K562 (cell line): ENCODE results near the gene DGKB. TPM values are rescaled to one million over a fixed set of nuclear protein-coding genes. Genes with fewer than 3 reads are reported as not detected.

ENCODE experiments used
- ATAC-seq: fragments of 200-7000 bp; cut with Tn5 transposase; 3 replicates; pipeline ENCODE4 v1.9.1; 2020; ENCODE audit warnings: moderate library complexity
- BruUV-seq: library from RNA; stranded (reverse); fragments of 400-500 nt; replicated peaks from 2 replicates; lab custom pipeline; 2021; lab: Mats Ljungman, UMichigan
- CTCF ChIA-PET: fragments of 300-600 bp; formaldehyde crosslinking; extraction: SDS; loops from one replicate; lab custom pipeline; 2021; ENCODE audit warnings: low intra/inter-chr PET ratio; lab: Yijun Ruan, JAX
- POLR2A ChIA-PET: fragments of 300-600, 350-650 bp; sonication (Branson Sonifier 250); formaldehyde crosslinking; extraction: SDS; loops from one replicate; lab custom pipeline; 2021; ENCODE audit warnings: antibody characterized with exemption, inconsistent platforms; lab: Yijun Ruan, JAX
- DNase-seq, 4 experiments: peaks; one replicate each; pipeline versions ENCODE4 v3.0.0 to v3.0.0-alpha.2; 2011 to 2018; ENCODE audit warnings: low spot score in 3 of 4, mixed read lengths in 3 of 4; ENCODE audit errors: extremely low read depth in 1 of 4
- FAIRE-seq: peaks from 2 replicates; lab custom pipeline; 2011; peaks lifted over from hg19 to GRCh38; lab: Jason Lieb, UNC
- H2AFZ ChIP-seq: 2 replicates; pipeline ENCODE4 v1.6.0; 2011; ENCODE audit warnings: low read depth, low read length, control low read depth, inconsistent platforms
- H3K27ac ChIP-seq: fragments of 200-600 bp; 3 replicates; pipeline ENCODE4 v1.8.0; 2011; ENCODE audit warnings: low read depth, mild to moderate bottlenecking, control low read depth, inconsistent platforms, low read length, moderate library complexity, mixed read lengths; ENCODE audit errors: extremely low read depth
- H3K27me3 ChIP-seq, 2 experiments: fragments of 300-600 bp in 1 of 2; 2 replicates in 1 of 2; 3 replicates in 1 of 2; pipeline versions ENCODE4 v1.6.0 to v1.8.0; 2011; ENCODE audit warnings: inconsistent platforms in 2 of 2, low read length in 2 of 2, mild to moderate bottlenecking in 1 of 2, mixed read lengths in 1 of 2, moderate library complexity in 1 of 2; ENCODE audit not compliant: control insufficient read depth in 2 of 2, insufficient read depth in 2 of 2
- H3K36me3 ChIP-seq: fragments of 300-600 bp; 3 replicates; pipeline ENCODE4 v1.8.0; 2011; ENCODE audit warnings: mild to moderate bottlenecking, low read length, inconsistent platforms; ENCODE audit not compliant: control insufficient read depth, insufficient read depth
- H3K4me1 ChIP-seq, 2 experiments: fragments of 200-600 bp in 1 of 2; replicated peaks in 1 of 2; 2 replicates in 1 of 2; 3 replicates in 1 of 2; pipeline versions ENCODE4 v1.5.1 to v1.8.0; 2011; ENCODE audit warnings: inconsistent platforms in 2 of 2, low read length in 2 of 2, mild to moderate bottlenecking in 1 of 2, mixed read lengths in 1 of 2, moderate library complexity in 1 of 2; ENCODE audit not compliant: control insufficient read depth in 2 of 2, insufficient read depth in 2 of 2
- H3K4me2 ChIP-seq: 2 replicates; pipeline ENCODE4 v1.6.1; 2011; ENCODE audit warnings: low read length, control low read depth, inconsistent platforms, mixed read lengths; ENCODE audit not compliant: insufficient read depth
- H3K4me3 ChIP-seq: fragments of 200-600 bp; sonication (generic), shearing (Covaris generic); 2 replicates; pipeline ENCODE4 v1.5.1; 2016; ENCODE audit warnings: control low read depth, inconsistent platforms
- H3K79me2 ChIP-seq: fragments of 200-600 bp; 3 replicates; pipeline ENCODE4 v1.8.0; 2011; ENCODE audit warnings: low read length, inconsistent platforms; ENCODE audit not compliant: control insufficient read depth, insufficient read depth
- H3K9ac ChIP-seq, 2 experiments: 2 replicates each; pipeline versions ENCODE4 v1.6.0 to v1.6.1; 2011; ENCODE audit warnings: low read depth in 2 of 2, low read length in 2 of 2, control low read depth in 1 of 2, inconsistent platforms in 1 of 2, mild to moderate bottlenecking in 1 of 2, mixed read lengths in 1 of 2; ENCODE audit not compliant: insufficient read depth in 1 of 2
- H3K9me1 ChIP-seq: one replicate; pipeline ENCODE4 v1.6.0; 2011; ENCODE audit warnings: inconsistent platforms, mild to moderate bottlenecking, low read length, moderate library complexity; ENCODE audit not compliant: control insufficient read depth, insufficient read depth
- H3K9me3 ChIP-seq: replicated peaks from 2 replicates; pipeline ENCODE4 v1.5.1; 2011; ENCODE audit warnings: low read depth, low read length, inconsistent platforms; ENCODE audit not compliant: control insufficient read depth, insufficient read depth
- H4K20me1 ChIP-seq: replicated peaks from 2 replicates; pipeline ENCODE4 v1.6.1; 2011; ENCODE audit warnings: low read length, inconsistent platforms, mixed read lengths; ENCODE audit not compliant: control insufficient read depth, insufficient read depth
- CREB1 ChIP-seq, 2 experiments: sonication (generic) in 1 of 2; formaldehyde crosslinking in 1 of 2; IDR thresholded peaks; 2 replicates each; pipeline versions ENCODE4 v1.6.1 to v1.8.0; 2012 to 2022; ENCODE audit warnings: inconsistent platforms in 1 of 2, mild to moderate bottlenecking in 1 of 2, missing genetic modification reagents in 1 of 2, moderate library complexity in 1 of 2
- HMG20A ChIP-seq: fragments of 450-650 bp; formaldehyde crosslinking; conservative IDR thresholded peaks from 2 replicates; pipeline ENCODE4 v1.4.0; 2020; ENCODE audit warnings: mild to moderate bottlenecking, mixed read lengths
- HNRNPK ChIP-seq: fragments of 200-400 bp; formaldehyde crosslinking; IDR thresholded peaks from one replicate; pipeline ENCODE4 v1.6.1; 2018; ENCODE audit warnings: mild to moderate bottlenecking, low read depth, low read length; ENCODE audit not compliant: poor library complexity, severe bottlenecking
- MYC ChIP-seq, 2 experiments: fragments of 250-450 bp in 1 of 2; sonication (Bioruptor Pico) in 1 of 2; IDR thresholded peaks; 2 replicates each; pipeline versions ENCODE4 v1.5.1 to v1.6.1; 2012 to 2021; ENCODE audit warnings: low read depth in 2 of 2, borderline replicate concordance in 1 of 2, improper control_type of control experiment in 1 of 2, low read length in 1 of 2, mild to moderate bottlenecking in 1 of 2, moderate library complexity in 1 of 2
- NFYB ChIP-seq: IDR thresholded peaks from 2 replicates; pipeline ENCODE4 v1.6.1; 2011; ENCODE audit warnings: mild to moderate bottlenecking, moderate library complexity; ENCODE audit not compliant: insufficient read length; ENCODE audit errors: extremely low read depth
- SREBF1 ChIP-seq: fragments of 150-350 bp; IDR thresholded peaks from 2 replicates; pipeline ENCODE4 v1.6.1; 2014; ENCODE audit warnings: antibody characterized with exemption, low read depth, low read length, borderline replicate concordance
- SRSF9 ChIP-seq: fragments of 200-400 bp; formaldehyde crosslinking; IDR thresholded peaks from 2 replicates; pipeline ENCODE4 v1.6.1; 2017; ENCODE audit warnings: low read depth, low read length, borderline replicate concordance
- TEAD2 ChIP-seq: fragments of 450-650 bp; IDR thresholded peaks from 2 replicates; pipeline ENCODE4 v1.6.1; 2016; ENCODE audit warnings: missing genetic modification characterization, control low read depth, missing compliant biosample characterization
- ZBTB2 ChIP-seq: fragments of 450-650 bp; IDR thresholded peaks from 2 replicates; pipeline ENCODE4 v1.6.1; 2016; ENCODE audit warnings: antibody characterized with exemption
- ZNF561 ChIP-seq: fragments of 450-650 bp; formaldehyde crosslinking; conservative IDR thresholded peaks from 2 replicates; pipeline ENCODE4 v1.4.0; 2020; ENCODE audit warnings: mild to moderate bottlenecking, moderate library complexity
- in situ Hi-C: fragments of 300-500 bp; cut with MboI; formaldehyde crosslinking; loops from 4 replicates; pipeline ENCODE4 v1.15.0; 2018; ENCODE audit warnings: inconsistent platforms, mixed read lengths
- intact Hi-C: fragments of 100-400 bp; cut with micrococcal nuclease; formaldehyde crosslinking; loops from 2 replicates; pipeline ENCODE4 v1.14.2; 2022
- polyA plus RNA-seq, 8 experiments: library from polyadenylated mRNA; depleted of rRNA in 4 of 8; stranded (reverse) in 5 of 8; unstranded in 3 of 8; fragments of >200 nt; fragmentation: Nextera tagmentation in 2 of 8; fragmentation: Illumina TruSeq in 1 of 8; extraction: Ambion mirVana in 2 of 8; extraction: Trizol in 1 of 8; gene quantifications; 2 replicates each; pipeline versions ENCODE4 v1.2.1 to v1.2.3, GENCODE V29; 2011 to 2014; ENCODE audit warnings: inconsistent platforms in 1 of 8, missing spikeins in 1 of 8
- total RNA-seq, 7 experiments: library from RNA; depleted of rRNA in 6 of 7; stranded (reverse); fragments of >200 nt in 6 of 7; fragmentation: Illumina TruSeq in 2 of 7; extraction: Trizol in 2 of 7; gene quantifications; 2 replicates each; pipeline versions ENCODE4 v1.2.1 to v1.2.3, GENCODE V29; 2011 to 2021; ENCODE audit warnings: low replicate concordance in 1 of 7
- TF ChIP-seq, protein P1 (sequence below): fragments of 200-400 bp; formaldehyde crosslinking; IDR thresholded peaks from 2 replicates; pipeline ENCODE4 v1.6.1; 2017; ENCODE audit warnings: mild to moderate bottlenecking, low read depth, low read length, moderate library complexity
- TF ChIP-seq, protein P2 (sequence below): fragments of 250-450 bp; sonication (Bioruptor Pico); IDR thresholded peaks from 2 replicates; pipeline ENCODE4 v1.8.0; 2022; ENCODE audit warnings: inconsistent platforms, mild to moderate bottlenecking, moderate library complexity, borderline replicate concordance
- TF ChIP-seq, protein P3 (sequence below): fragments of 250-450 bp; sonication (Bioruptor Pico); IDR thresholded peaks from 2 replicates; pipeline ENCODE4 v1.5.0; 2021; ENCODE audit warnings: mild to moderate bottlenecking, borderline replicate concordance

The DGKB gene
- total and polyA plus RNA-seq, 9 of the 15 experiments (the other 6 are each of a cell fraction or from before 2014, with no cell fraction given), result 0.01 TPM; not detected in 8

DNA sequence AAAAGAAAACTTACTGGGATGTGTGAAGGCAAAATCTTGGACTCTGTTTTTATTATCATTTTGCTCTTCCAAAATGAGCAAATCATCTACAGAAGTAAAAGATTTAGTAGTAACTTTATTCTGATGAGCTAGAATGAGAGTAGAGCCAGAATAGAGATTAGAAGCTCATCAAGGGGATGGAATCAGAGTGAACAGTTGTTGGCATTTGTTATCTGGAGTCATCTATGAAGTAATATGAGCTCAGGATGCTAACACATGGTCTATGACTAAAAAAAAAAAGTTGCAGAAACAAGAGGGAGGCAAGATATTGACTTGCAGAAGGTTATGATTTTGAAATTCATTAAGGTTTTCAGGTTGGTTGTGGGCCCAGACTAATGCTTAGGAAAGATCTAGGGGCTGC, 504.0 kb downstream of the DGKB start (continued):
- no peak for TF ChIP-seq ZBTB2
- TF ChIP-seq, protein P1, sequence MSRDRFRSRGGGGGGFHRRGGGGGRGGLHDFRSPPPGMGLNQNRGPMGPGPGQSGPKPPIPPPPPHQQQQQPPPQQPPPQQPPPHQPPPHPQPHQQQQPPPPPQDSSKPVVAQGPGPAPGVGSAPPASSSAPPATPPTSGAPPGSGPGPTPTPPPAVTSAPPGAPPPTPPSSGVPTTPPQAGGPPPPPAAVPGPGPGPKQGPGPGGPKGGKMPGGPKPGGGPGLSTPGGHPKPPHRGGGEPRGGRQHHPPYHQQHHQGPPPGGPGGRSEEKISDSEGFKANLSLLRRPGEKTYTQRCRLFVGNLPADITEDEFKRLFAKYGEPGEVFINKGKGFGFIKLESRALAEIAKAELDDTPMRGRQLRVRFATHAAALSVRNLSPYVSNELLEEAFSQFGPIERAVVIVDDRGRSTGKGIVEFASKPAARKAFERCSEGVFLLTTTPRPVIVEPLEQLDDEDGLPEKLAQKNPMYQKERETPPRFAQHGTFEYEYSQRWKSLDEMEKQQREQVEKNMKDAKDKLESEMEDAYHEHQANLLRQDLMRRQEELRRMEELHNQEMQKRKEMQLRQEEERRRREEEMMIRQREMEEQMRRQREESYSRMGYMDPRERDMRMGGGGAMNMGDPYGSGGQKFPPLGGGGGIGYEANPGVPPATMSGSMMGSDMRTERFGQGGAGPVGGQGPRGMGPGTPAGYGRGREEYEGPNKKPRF, result no peak
- TF ChIP-seq ZNF561 (CRISPR knock-in tag), result no peak
- TF ChIP-seq HNRNPK, result no peak
- TF ChIP-seq, protein P2, sequence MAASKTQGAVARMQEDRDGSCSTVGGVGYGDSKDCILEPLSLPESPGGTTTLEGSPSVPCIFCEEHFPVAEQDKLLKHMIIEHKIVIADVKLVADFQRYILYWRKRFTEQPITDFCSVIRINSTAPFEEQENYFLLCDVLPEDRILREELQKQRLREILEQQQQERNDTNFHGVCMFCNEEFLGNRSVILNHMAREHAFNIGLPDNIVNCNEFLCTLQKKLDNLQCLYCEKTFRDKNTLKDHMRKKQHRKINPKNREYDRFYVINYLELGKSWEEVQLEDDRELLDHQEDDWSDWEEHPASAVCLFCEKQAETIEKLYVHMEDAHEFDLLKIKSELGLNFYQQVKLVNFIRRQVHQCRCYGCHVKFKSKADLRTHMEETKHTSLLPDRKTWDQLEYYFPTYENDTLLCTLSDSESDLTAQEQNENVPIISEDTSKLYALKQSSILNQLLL (CRISPR knock-in tag), result no peak
- TF ChIP-seq, all 486 proteins: peak for 0

GRCh38 chr7:14395860-14396259, 506.7 kb downstream of the DGKB start:
- no TSS peak for BruUV-seq
- Histone ChIP-seq H2AFZ (no peak overlapping the region), H3K27me3 (no peaks in the 10 kb centered on the region), H4K20me1 (no peaks in the 10 kb centered on the region), H3K4me2 (no peak overlapping the region), H3K4me1 (no peaks in the 10 kb centered on the region), H3K27ac (no peak overlapping the region), H3K9me1 (no peaks in the 10 kb centered on the region), H3K9me3 (no peaks in the 10 kb centered on the region; the same call in 1 of the 2 replicates), H3K36me3 (no peaks in the 10 kb centered on the region), H3K79me2 (no peaks in the 10 kb centered on the region), H3K9ac (no peak overlapping the region), H3K4me3 (no peak overlapping the region)
- in situ Hi-C loops (no loop called here), intact Hi-C loops (no loop called here)
- POLR2A ChIA-PET, result no interaction called here
- no peak for DNase-seq
- TF ChIP-seq HMG20A (CRISPR knock-in tag) (no peak), CREB1 (IDR thresholded peaks at IDR 0.05) (no peak), CREB1 (CRISPR knock-in tag; IDR thresholded peaks at IDR 0.05) (no peak), NFYB (no peak), MYC (IDR thresholded peaks at IDR 0.05; ENCODE audit: low read depth, low read length) (no peak), MYC (CRISPR knock-in tag; IDR thresholded peaks at IDR 0.05; ENCODE audit: borderline replicate concordance, low read depth) (no peak), SREBF1 (no peak), SRSF9 (no peak), TEAD2 (tag) (no peak)
- TF ChIP-seq, protein P3, sequence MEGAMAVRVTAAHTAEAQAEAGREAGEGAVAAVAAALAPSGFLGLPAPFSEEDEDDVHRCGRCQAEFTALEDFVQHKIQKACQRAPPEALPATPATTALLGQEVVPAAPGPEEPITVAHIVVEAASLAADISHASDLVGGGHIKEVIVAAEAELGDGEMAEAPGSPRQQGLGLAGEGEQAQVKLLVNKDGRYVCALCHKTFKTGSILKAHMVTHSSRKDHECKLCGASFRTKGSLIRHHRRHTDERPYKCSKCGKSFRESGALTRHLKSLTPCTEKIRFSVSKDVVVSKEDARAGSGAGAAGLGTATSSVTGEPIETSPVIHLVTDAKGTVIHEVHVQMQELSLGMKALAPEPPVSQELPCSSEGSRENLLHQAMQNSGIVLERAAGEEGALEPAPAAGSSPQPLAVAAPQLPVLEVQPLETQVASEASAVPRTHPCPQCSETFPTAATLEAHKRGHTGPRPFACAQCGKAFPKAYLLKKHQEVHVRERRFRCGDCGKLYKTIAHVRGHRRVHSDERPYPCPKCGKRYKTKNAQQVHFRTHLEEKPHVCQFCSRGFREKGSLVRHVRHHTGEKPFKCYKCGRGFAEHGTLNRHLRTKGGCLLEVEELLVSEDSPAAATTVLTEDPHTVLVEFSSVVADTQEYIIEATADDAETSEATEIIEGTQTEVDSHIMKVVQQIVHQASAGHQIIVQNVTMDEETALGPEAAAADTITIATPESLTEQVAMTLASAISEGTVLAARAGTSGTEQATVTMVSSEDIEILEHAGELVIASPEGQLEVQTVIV (CRISPR knock-in tag), result no peak
- CTCF ChIA-PET, result no interaction called here
- no peak for ATAC-seq
- no peak for FAIRE-seq
